B cell (primary cell): ENCODE results near the gene EZH1.

Experiments
- CTCF ChIP-seq: fragments of 200-600 bp; IDR thresholded peaks from one replicate; pipeline ENCODE4 v1.8.0; 2022; ENCODE audit warnings: antibody characterized with exemption, mild to moderate bottlenecking
- EZH2 ChIP-seq: IDR thresholded peaks from 2 replicates; pipeline ENCODE4 v1.6.1; 2012; ENCODE audit warnings: borderline replicate concordance, low read depth, mild to moderate bottlenecking, moderate library complexity, low read length; ENCODE audit not compliant: insufficient read depth, poor library complexity, severe bottlenecking

GRCh38 chr17:42677012-42677857, 67.6 kb downstream of the EZH1 start:
- TF ChIP-seq CTCF, result no peak
- TF ChIP-seq EZH2, result no peak
